ENCODE data around the gene METAP1D.

Gene METAP1D

DNA sequence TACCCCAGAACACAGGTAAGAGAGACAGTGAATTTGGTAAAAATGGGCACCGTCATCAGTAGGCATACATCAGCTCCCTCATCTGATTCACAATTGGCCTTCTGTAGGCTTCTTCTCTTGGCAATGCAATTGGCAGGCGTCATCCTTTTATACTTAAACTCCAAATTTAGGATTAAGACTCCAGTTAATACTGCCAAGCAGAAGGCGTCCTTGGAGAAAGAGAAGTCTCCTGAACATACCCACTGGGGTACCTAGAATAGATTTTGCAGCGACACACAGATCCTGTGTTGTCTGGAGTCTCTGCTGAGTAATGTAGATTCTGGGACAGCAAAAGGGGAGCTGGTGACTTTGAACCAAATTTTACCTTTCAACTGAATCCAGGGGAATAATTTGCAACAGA, 592 bp upstream of the METAP1D start:
- no peak for DNase-seq

DNA sequence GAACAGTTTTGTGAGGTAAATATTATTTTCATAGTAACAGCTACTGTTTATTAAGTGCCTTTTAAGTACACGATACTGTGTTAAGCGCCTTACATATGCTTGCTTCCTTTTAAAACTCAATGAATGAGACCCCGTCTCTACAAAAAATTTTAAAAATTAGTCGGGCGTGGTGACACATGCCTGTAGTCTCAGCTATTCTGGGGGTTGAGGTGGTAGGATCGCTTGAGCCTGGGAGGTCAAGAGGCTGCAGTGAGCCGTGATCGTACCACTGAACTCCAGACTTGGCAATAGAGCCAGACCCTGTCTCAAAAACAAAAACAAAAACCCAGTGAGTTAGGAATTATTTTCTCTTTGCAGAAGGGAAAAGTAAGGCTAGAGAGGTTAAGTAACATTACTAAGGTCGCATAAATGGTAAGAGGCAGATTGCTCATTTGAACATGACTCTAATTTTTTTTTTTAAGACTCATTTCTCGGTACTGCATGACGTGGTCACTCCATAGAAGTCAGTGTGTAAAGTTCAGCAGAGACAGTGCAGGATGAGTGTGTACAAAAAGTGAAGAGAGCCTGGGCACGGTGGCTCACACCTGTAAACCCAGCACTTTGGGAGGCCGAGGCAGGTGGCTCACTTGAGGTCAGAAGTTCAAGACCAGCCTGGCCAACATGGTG, 1.1 kb downstream of the METAP1D start:
- no peak for DNase-seq

DNA sequence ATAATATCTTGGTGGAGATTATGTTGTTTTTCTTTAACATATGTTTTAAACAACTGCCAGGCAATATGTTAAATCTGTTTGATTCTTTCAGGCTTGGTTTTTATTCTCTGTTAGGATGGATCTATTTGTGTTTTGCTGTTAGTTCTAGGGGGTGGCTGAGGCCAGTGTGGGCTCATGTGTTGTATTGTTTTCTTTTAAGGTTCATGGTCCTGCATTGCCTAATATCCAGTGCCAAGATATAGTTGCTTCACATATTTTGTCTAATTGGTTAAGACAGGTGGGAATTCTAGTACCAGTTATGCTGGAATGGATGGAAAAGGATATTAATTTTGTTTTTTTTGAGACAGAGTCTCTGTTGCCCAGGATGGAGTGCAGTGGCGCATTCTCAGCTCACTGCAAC, 7.6 kb downstream of the METAP1D start:
- no peak for DNase-seq

DNA sequence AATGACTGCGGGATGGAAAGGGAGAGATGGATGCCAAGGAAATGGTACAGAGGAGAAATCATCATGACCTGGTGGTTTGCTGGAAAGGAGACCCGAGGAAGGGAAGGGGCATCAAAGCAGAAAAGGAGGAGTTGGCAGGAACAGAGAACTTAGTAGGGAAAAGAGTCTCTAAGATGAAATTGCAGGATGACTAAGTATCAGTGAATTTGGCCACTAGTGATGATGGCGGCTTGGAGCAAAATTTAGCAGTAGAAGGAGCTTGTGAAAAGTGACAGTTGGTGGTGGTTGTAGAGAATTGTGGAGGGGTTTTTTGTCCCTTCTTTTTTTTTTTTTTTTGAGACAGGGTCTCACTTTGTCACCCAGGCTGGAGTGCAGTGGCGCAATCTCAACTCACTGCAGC, 10.1 kb downstream of the METAP1D start:
- DNase-seq, result no peak

DNA sequence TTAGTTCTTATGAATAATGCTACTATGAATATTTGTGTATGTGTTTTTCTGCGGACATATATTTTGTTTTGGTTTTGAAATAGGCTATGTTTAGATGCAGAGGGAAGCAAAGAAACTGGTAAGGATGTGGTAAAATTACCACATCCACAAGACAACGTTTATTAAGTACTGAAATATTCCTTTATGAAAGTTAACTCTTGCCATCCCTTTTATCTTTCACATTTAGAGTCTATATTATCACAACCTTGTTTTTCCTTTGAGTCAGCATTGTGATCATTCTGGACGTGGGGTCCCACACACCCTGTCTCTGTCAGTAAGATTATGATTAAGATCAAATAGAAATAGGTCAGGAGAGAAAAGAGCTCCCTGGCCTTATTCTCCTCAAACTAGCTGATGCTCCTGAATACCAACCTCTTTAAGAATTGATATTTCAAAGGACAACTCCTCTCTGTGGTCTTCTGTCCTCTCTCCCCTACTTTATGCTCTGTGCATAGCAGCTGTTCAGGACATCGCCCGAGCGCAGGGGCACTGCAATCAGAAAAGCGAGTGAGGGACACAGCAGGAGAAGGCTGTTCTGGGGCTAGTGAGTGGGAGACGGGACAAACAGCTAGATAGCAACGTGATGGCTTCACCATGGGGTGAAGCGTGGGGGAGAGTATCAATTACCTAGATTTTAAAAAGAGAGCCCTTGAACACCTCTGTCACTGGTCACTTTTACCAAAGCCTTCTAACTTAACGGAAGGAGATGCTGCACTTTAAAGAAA, 12.2 kb downstream of the METAP1D start:
- DNase-seq, result no peak

DNA sequence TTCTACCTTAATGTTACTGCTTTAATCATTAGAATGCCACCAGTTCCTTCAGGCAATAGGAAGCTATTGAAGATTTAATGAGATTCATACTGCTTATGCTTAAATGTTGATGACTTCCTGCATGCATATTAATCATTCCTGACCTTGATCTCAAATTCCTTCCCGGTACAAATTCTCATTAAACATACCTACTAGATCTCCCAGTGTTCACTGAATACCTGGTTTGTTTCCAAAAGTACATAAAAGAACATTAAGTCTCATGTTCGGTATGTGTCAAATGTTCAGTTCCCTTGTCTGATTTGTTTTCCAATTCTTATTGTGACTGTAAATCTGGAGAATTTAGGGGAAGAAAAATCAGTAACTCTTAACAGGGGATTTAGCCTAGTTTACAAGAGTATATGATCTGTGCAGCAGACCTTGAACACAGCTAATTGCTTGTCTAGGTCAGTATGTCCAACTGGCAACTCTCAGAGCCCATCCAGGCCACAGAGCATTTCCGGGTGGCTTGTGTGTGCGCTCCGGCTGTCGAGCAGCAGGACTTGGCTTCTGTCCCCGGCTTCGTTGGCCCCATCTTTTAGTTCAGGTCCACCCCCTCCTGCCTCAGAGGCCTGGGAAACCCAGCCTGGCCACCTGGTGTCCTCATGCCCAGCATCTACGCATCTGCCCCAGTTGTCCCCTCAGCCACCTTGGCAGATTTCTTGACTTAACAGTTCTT, 13.1 kb downstream of the METAP1D start:
- DNase-seq, result peak; percentile 63

DNA sequence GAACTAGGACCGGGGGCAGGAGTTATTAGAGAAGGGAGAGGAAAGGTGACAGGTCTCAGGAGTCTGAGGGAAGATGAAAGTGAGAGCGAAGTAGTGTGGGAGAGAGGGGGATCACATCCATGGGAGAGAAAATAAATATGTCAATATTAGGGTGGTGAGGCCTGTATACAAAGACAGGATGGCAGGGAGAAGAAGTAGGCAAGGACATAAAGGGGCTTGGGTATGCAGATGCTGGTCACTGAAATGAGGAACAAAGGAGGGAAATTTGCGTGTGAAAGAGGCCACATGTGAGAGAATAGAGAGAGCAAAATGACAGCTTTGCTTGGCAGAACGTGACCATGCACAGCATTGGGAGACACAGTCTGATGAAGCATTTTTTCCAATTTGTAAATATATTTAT, 13.6 kb downstream of the METAP1D start:
- no peak for DNase-seq

DNA sequence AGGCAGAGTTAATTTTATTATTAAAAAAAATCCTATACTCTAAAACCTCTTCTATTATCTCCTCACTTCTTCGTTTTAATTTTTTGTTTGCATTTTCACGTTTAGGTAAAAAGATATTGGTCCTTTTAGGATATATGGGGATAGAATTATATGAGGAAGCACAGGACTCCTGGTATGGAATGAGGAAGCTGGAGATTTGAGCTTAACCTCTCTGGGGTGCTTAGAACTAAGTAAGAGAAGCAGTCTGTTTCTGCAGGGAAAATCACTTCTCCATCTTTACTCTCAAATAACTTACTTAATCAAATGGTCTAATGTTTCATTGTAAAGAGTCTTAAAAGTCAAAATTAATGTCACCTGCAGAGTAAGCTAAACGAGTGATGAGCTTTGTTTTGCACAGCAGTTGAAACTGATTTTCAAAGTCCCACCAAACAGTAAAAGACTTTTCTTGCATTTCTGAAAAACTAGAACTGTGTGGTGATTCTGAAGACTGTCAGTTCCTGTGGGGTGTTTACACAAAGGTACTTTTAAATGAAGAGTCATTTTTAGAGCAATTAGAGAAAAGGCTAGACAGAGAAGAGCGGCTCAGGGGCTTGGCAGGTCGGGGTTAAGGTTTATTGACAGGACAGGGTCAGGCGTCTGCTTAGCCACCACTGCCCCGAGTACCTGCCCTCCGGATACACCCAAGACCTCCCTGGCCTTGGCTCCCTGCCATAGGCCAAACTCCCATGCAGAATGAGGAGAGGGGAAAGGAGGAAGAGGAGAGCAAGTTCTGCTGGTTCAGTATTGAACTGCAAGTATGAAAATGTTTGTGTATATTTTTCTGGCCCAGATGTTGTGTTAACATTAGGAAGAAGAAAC, 21.6 kb downstream of the METAP1D start:
- peak; percentile 37 for DNase-seq

DNA sequence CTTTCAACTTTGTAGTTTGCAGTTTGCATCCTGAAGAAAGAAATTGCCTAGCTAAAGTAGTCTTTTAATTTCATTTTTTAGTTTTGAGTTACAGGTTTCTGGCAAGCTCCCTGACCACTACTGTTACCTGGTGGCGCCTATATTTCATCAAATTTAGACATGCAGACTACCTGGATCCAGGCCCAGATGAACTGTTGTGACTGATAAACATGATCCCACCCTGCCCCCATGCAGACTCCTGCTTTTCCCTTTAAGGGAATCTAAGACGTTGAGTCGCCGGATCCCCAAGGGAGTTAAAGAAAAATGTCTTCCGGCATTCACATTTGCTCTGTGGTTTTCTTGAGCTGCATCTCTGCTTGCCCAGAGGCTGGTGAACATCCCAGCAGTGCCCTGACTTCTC, 22.2 kb downstream of the METAP1D start:
- no peak for DNase-seq

DNA sequence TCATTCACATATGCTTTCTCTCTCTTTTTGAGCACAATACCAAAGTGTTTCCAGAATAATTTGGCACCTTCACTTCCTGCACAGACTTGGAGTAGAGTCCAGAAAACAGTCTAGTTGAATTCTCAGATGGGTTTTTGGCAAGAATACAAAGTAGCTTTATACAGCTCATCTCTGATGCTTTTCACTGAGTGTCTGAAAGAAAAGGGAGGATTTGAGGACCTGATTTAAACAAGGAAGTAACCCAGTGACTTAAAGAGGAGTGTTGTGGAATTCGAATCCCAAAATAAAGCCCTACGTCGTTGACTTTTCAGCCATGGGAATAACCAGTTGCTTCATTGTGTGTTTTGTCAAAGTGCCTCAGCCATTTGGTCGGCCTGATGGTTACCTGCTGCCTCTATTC, 31.8 kb downstream of the METAP1D start:
- DNase-seq, result no peak

DNA sequence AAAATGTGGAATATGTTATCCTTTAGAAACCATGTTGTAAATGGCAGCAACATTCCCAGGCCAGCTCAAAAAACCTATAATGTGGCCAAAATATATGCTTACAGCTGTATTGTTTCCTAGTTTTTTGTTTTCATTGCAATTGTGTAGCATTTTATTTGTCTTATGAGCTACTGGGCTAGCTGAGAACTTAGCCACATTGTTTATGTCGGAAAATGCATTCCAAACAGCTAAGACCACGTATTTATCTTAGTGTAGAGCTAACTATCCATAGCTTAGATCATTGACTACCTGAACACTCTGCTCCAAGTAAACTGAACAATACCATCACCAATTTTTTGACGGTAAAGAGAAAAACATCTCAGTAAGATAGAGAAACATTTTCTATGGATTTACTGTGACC, 38.4 kb downstream of the METAP1D start:
- DNase-seq, result no peak

DNA sequence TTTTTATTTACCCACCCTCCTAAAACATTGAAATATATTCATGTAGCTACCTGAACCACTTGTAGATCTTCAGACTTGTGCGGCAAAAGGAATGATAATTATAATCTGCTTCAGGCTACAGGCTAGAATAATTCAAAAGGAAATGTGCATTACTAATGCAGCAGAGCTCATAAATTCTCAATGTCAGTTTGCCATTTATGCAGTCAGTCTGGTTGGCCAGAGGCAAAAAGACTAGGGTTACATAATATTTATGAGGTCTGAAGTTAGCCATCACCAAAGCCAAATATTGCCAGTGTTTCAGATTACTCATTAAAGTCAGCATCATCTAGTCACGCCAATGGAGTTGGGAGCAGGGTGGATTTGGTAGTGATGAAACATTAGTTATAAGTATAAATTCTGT, 38.9 kb downstream of the METAP1D start:
- DNase-seq, result peak; percentile 57

DNA sequence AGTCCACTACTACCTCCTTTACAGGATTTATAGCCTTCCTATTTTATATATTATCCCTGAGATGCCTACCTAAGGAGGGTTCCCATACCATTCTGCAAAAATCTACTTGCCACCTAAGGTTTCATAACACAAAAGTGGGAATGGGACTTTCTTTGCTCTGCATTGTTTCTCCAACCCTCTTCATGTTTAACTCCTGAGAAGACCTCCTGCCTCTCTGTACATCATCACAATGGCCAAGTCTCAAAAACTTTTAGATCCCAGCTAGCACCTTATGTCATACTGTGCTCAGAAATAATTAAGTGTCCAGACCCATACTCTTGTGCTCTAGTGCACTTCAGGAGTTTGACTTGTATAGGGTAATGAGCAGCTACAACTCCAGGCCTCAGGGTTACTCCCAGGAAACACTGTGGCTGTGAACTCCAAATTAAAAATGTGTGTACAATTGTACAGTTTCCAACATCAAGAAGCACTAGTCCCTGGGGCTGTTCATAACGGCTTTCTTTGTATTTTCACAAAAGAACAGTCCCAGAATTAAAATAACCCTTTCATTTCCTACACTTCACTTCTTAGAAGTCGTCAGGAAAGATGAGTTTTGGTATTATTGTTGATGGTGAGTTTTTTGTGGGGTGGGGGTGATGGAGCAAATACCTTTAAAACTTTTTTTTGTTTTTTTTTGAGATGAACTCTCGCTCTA, 39.4 kb downstream of the METAP1D start:
- no peak for DNase-seq

DNA sequence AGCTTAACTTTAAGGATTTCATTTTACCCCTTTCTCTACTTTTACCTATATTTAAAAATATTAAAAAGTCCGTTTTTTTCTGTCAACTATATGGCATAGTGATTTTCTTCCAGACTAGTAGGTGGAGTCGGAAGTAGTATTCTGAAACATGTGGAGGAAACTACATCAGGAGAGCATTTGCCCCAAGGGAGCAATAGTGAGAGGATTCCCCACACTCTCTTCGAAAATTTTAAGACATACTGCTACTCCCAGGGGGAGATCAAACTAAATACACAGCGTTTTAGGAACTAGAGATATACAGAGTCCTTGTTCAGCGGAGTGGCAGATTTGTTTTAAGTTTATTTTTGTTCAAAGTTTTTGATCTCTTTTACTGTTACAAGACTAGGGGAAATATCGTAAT, 40.6 kb downstream of the METAP1D start:
- DNase-seq, result no peak

DNA sequence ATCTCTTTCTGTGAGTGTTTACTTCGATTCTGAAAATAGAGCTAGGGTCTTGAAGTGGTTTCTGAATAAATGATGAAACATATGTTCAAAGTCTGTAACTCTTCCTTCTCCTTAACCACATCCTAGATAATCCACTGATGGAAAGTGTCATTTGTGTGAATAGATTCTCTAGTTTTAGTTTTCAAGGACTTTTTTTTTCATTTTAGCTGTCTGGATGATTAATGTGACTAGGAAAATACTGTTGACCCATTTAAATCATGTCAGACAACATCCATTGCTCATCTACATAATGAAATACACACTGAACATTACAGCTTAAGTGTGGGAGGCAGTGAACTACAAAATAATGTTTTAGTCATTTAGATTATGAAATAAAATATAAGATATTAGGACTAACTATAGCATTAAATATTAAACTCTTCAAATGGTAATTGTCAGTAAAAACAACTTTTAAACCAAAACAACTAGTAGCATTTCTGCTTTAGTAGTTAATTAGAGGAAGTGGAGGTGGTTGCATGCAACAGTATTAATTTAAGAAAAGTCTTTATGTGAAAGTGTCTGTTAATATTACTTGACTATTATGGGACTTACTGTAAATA, 46.4 kb downstream of the METAP1D start:
- no peak for DNase-seq

DNA sequence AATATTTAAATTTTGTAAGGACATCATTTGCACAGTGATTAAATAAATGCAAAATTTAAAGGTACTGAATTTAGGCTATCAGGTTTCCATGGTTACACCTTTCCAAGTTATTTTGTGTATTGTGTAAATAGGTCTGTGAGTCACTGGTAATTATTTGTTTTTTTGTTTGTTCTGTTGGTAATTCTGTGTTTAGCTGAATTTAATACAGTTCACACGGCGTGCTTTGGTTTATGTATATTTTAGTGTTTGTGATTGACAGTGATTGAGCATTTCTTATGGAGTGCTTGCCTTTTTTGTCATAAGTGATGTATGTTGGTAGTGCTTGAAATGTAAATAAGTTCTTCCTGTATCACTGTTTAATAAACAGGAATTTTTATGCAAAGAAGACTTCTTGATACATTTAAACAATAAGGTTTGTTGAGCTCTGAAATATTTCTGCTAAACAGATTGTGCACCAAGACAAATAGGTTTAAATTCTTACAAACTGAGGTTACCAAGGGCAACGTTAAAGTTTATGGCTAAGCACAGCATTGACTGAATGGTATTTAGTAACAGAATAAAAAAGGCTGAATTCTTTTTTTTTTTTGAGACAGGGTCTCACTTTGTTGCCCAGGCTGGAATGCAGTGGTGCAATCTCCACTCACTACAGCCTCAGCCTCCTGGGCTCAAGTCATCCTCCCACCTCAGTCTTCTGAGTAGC, 47.3 kb downstream of the METAP1D start:
- DNase-seq, result no peak

DNA sequence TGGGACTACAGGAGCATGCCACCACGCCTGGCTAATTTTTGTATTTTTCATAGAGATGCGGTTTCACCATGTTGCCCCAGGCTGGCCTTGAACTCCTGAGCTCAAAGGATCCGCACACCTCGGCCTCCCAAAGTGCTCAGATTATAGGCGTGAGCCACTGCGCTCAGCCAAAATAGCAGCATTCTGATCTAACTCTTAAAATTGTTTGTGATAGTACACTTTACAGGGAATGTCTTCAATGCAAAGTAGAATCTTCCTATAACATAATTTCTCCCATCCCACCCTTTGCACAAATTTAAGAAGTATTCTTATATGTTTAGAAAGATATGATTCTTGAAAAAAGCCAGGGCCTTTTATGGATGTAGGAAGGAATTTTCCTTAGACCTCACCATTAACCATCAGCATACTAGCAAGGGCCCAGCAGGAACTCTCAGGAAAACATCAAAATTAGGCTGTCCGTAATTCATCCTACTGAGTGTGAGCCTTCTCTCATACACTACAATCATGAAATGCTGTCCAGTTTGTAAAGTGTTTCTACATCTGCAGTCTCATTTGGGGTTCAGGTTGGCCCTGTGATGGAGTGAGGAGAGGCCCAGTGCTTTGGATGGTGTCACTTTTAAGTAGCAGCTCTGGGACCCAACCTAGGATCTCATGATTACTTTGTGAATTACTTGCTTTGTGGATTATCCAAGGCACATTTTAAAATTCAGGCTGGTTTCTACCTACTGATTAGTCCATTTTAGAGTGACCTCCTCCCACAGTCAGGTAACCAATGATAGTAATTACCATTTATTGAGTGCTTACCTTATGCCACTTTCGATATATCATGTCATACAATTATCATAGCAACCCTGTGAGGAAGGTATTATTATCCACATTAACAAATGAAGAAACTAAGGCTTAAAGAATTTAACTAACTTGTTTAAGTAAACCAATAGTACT, 48.1 kb downstream of the METAP1D start:
- no peak for DNase-seq

DNA sequence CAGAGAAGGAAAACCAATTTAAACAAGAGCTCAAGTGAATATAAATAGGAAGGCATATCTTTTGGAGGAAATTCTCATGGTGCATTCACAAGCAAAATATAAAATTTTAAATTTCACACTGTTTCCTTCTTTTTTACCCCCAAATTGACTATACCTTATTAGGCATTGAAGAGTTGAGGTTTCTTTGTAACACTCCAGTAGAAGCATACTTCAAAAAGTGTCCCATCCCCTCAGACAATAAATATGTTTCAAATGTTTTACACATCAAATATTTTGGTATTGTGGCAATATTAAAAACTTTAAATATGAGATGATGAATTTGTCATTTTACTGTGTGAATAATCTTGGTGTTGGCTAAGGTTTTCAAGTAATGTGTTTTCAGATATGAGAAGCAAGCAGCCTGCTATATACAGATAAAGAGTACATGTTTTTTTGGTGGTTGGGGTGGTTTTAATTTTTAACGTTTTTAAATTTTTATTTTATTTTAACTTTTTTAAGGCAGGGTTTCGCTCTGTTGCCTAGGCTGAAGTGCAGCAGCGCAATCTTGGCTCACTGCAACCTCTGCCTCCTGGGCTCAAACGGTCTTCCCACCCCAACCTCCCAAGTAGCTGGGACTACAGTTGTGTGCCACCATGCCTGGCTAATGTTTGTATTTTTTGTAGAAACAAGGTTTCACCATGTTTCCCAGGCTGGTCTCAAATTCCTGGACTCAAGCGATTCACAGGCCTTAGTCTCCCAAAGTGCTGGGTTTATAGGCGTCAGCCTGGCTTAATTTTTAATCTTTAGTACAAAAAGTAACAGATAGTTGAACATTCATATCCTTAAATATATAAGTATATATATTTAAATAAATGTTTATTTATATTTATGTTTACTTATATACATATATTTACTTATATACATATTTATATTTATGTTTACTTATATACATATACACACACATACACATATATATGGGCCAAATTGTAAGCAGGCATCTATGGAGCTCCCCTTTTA, 49.1 kb downstream of the METAP1D start:
- no peak for DNase-seq

DNA sequence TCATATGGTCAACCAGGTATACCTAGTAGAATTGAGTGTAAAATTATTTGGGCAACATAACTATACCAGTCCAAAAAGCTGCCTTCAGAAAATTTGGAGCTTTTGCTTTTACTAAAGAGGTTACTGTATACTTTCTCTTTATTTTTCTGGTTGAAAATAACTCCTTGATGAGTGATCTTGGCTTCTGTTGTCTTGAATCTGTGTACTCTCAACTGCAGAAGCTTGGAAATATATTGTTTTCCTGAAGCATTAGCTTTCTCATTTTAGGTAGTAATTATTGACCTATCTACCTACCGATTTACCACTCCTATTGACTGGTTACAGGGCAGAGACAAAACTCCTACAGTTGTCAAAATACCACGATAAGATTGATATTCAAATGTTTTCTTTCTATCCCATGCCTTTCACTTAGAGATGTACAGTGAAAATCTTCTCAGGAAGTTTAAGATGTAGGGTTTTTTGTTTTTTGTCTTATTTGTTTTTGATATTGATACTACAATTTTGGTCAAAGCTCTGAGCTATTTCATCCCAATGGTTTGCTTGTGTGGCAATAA, 49.9 kb downstream of the METAP1D start:
- DNase-seq, result no peak
